Endodermal cell (in vitro differentiated cells): ENCODE measurements around the gene SPP2. TPM values are rescaled to one million over a fixed set of nuclear protein-coding genes. Genes with fewer than 3 reads are reported as not detected.

Source experiments
- DNase-seq: peaks from one replicate; pipeline ENCODE4 v3.0.0-alpha.2; 2017
- H3K27ac ChIP-seq: 2 replicates; pipeline ENCODE4 v1.5.1; 2013; ENCODE audit warnings: mild to moderate bottlenecking, low read depth, low read length, moderate library complexity
- H3K27me3 ChIP-seq: 2 replicates; pipeline ENCODE4 v1.6.1; 2013; ENCODE audit warnings: mild to moderate bottlenecking, low read length, moderate library complexity; ENCODE audit not compliant: insufficient read depth, control insufficient read depth, poor library complexity, severe bottlenecking
- H3K36me3 ChIP-seq: 2 replicates; pipeline ENCODE4 v1.7.0; 2013; ENCODE audit warnings: mild to moderate bottlenecking, low read length, moderate library complexity; ENCODE audit not compliant: control insufficient read depth, insufficient read depth
- H3K4me1 ChIP-seq: one replicate; pipeline ENCODE4 v1.7.0; 2013; ENCODE audit warnings: low read length; ENCODE audit not compliant: control insufficient read depth, insufficient read depth
- H3K4me3 ChIP-seq: 2 replicates; pipeline ENCODE4 v1.5.1; 2013; ENCODE audit warnings: mild to moderate bottlenecking, low read length, moderate library complexity
- H3K9ac ChIP-seq: 2 replicates; pipeline ENCODE4 v1.6.1; 2013; ENCODE audit warnings: mild to moderate bottlenecking, low read length, moderate library complexity; ENCODE audit not compliant: poor library complexity, severe bottlenecking; ENCODE audit errors: extremely low read depth
- H3K9me3 ChIP-seq: 2 replicates; pipeline ENCODE4 v1.6.1; 2013; ENCODE audit warnings: mild to moderate bottlenecking, low read length, moderate library complexity; ENCODE audit not compliant: control insufficient read depth
- H3K27ac Mint-ChIP-seq: 2 replicates; pipeline ENCODE4 v1.8.0; 2020; ENCODE audit warnings: mixed read lengths
- H3K27me3 Mint-ChIP-seq: 2 replicates; pipeline ENCODE4 v1.8.0; 2021; ENCODE audit warnings: mild to moderate bottlenecking, mixed read lengths; ENCODE audit not compliant: insufficient read depth
- H3K36me3 Mint-ChIP-seq: 2 replicates; pipeline ENCODE4 v1.8.0; 2020; ENCODE audit warnings: low read depth, mixed read lengths
- H3K4me1 Mint-ChIP-seq: 2 replicates; pipeline ENCODE4 v1.8.0; 2020; ENCODE audit warnings: mixed read lengths
- H3K4me3 Mint-ChIP-seq: 2 replicates; pipeline ENCODE4 v1.8.0; 2020; ENCODE audit warnings: mild to moderate bottlenecking, moderate library complexity, mixed read lengths
- H3K9me3 Mint-ChIP-seq: 2 replicates; pipeline ENCODE4 v1.8.0; 2020; ENCODE audit warnings: mild to moderate bottlenecking, mixed read lengths
- WGBS, 2 experiments: methylation state at CpG; one replicate each; pipeline versions ENCODE4 v1.1.5 to v1.1.7; 2013; ENCODE audit warnings: missing lambda C conversion rate in 2 of 2, mixed read lengths in 1 of 2; ENCODE audit not compliant: insufficient coverage in 1 of 2, insufficient read length in 1 of 2; 5-methylcytosine and 5-hydroxymethylcytosine counted together
- total RNA-seq, 2 donors: library from RNA; stranded (reverse); fragmentation: NEBNext Ultra II Directional in 1 of 2; extraction: Animal tissue kit (Norgen Biotek cat#: 25700) in 1 of 2; gene quantifications; 2 replicates in 1 of 2; 3 replicates in 1 of 2; pipeline ENCODE4 v1.2.1, GENCODE V29; 2021
- TF ChIP-seq, protein P1 (sequence below): fragments of 200-600 bp; sonication (generic); conservative IDR thresholded peaks from 2 replicates; pipeline ENCODE4 v1.5.0; 2021; ENCODE audit warnings: antibody characterized with exemption, mild to moderate bottlenecking

The SPP2 gene
- total RNA-seq, 2 donors from 2014 or later, result not detected

DNA sequence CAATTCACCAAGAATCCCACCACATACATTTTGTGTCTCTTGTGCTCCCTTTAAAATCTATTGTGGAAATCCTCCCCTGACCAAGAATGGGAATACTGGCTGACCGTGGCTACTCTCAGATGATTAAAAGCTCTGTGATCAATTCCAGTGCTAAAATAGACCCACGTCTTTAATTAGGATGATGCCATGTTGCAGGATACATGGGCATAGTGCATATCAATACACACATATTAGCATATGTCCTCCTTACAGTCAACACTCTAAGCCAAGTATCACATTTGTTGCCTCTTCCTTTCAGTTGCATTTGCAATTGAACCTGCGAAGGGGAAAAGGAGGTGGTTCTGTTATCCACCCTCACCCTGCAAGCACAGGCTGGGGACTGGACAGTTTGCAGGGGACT lies 41.8 kb downstream of the SPP2 start:
- H3K4me3 ChIP-seq, result no peak overlapping the region
- H3K9ac ChIP-seq, result no peak overlapping the region
- 85 to 96% methylated on average over 3 of the region's 3 CpGs for WGBS, 2 experiments
- H3K27me3 ChIP-seq, result no peaks in the 10 kb centered on the region
- H3K9me3 Mint-ChIP-seq, result peaks cover 11% of the 10 kb centered on the region
- H3K27me3 Mint-ChIP-seq, result peaks cover 4% of the 10 kb centered on the region
- no peak overlapping the region for H3K27ac Mint-ChIP-seq
- H3K36me3 ChIP-seq, result no peaks in the 10 kb centered on the region
- no peak overlapping the region for H3K4me3 Mint-ChIP-seq
- peaks cover 2% of the 10 kb centered on the region for H3K4me1 Mint-ChIP-seq
- no peak overlapping the region for H3K27ac ChIP-seq
- no peaks in the 10 kb centered on the region for H3K36me3 Mint-ChIP-seq
- no peak for DNase-seq
- H3K9me3 ChIP-seq, result no peaks in the 10 kb centered on the region
- TF ChIP-seq, protein P1, sequence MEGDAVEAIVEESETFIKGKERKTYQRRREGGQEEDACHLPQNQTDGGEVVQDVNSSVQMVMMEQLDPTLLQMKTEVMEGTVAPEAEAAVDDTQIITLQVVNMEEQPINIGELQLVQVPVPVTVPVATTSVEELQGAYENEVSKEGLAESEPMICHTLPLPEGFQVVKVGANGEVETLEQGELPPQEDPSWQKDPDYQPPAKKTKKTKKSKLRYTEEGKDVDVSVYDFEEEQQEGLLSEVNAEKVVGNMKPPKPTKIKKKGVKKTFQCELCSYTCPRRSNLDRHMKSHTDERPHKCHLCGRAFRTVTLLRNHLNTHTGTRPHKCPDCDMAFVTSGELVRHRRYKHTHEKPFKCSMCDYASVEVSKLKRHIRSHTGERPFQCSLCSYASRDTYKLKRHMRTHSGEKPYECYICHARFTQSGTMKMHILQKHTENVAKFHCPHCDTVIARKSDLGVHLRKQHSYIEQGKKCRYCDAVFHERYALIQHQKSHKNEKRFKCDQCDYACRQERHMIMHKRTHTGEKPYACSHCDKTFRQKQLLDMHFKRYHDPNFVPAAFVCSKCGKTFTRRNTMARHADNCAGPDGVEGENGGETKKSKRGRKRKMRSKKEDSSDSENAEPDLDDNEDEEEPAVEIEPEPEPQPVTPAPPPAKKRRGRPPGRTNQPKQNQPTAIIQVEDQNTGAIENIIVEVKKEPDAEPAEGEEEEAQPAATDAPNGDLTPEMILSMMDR, result no peak
- H3K4me1 ChIP-seq, result no peaks in the 10 kb centered on the region

DNA sequence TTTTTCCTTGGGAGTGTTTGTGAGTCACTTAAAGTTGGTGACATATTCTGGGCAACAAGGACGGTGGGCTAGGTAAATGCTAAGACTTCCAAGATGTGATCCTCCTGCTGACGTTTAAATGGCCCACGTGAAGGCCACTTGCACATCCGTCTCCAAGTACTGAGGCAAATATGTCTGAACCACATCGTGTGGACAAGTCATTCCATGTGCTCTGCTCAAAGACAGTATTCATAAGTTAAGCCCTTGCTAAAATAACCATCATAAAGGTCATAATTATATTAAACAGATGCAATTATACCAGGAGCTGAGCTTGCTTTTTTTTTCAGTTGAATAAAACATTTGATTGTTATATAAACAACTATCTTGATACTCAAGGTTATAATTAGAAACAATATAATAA lies 44.8 kb downstream of the SPP2 start:
- no peak overlapping the region for H3K27ac Mint-ChIP-seq
- Histone ChIP-seq H3K4me3 (no peak overlapping the region), H3K9me3 (no peaks in the 10 kb centered on the region), H3K36me3 (no peaks in the 10 kb centered on the region), H3K27ac (no peak overlapping the region), H3K9ac (no peak overlapping the region), H3K4me1 (no peaks in the 10 kb centered on the region), H3K27me3 (no peaks in the 10 kb centered on the region)
- WGBS, 2 experiments, result 93 to 98% methylated on average over 4 to 5 of the region's 5 CpGs
- H3K4me1 Mint-ChIP-seq, result peaks cover 2% of the 10 kb centered on the region
- H3K27me3 Mint-ChIP-seq, result no peaks in the 10 kb centered on the region
- H3K9me3 Mint-ChIP-seq, result no peaks in the 10 kb centered on the region
- H3K4me3 Mint-ChIP-seq, result no peak overlapping the region
- no peaks in the 10 kb centered on the region for H3K36me3 Mint-ChIP-seq
- TF ChIP-seq, protein P1, result no peak
- no peak for DNase-seq

DNA sequence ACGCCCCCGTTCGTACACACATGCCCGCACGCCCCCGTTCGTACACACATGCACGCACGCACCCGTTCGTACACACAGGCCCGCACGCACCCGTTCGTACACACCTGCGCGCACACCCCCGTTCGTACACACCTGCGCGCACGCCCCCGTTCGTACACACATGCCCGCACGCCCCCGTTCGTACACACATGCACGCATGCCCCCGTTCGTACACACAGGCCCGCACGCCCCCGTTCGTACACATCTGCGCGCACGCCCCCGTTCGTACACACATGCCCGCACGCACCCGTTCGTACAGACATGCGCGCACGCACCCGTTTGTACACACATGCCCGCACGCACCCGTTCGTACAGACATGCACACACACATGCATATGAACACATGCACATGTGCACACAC lies 45.7 kb downstream of the SPP2 start:
- peaks cover 2% of the 10 kb centered on the region for H3K4me1 Mint-ChIP-seq
- H3K27ac Mint-ChIP-seq, result no peak overlapping the region
- H3K4me3 Mint-ChIP-seq, result no peak overlapping the region

More for the DNA sequence above, 45.7 kb downstream of the SPP2 start:
- DNase-seq, result no peak
- Histone ChIP-seq H3K27ac (no peak overlapping the region), H3K27me3 (no peaks in the 10 kb centered on the region), H3K36me3 (no peaks in the 10 kb centered on the region), H3K9ac (no peak overlapping the region), H3K4me3 (no peak overlapping the region), H3K9me3 (no peaks in the 10 kb centered on the region), H3K4me1 (no peaks in the 10 kb centered on the region)
- no peaks in the 10 kb centered on the region for H3K9me3 Mint-ChIP-seq
- TF ChIP-seq, protein P1, result no peak
- no peaks in the 10 kb centered on the region for H3K27me3 Mint-ChIP-seq
- H3K36me3 Mint-ChIP-seq, result no peaks in the 10 kb centered on the region
- 96 to 99% methylated on average over 19 to 52 of the region's 52 CpGs for WGBS, 2 experiments
